SK-N-MC (cell line): ENCODE results near the gene TFR2.

Source experiments
- EZH2 ChIP-seq: fragments of 200-600 bp; sonication (generic); IDR thresholded peaks from one replicate; pipeline ENCODE4 v1.6.1; 2017; ENCODE audit warnings: antibody characterized with exemption
- FOXP2 ChIP-seq: optimal IDR thresholded peaks from 2 replicates; pipeline ENCODE3; 2011; ENCODE audit warnings: mild to moderate bottlenecking, moderate library complexity; ENCODE audit not compliant: insufficient read depth; ENCODE audit errors: extremely low read length, control extremely low read depth
- POLR2AphosphoS5 ChIP-seq: IDR thresholded peaks from 2 replicates; pipeline ENCODE4 v1.6.1; 2012; ENCODE audit warnings: mild to moderate bottlenecking, low read depth, low read length, borderline replicate concordance

GRCh38 chr7:100673942-100674410 lies 32.6 kb upstream of the TFR2 start:
- 0 out of 2 replicates have a peak, but pooled peaks have one; percentile 2 for TF ChIP-seq POLR2AphosphoS5
- no peak for TF ChIP-seq EZH2
- TF ChIP-seq FOXP2 = no peak
